Ovary (tissue), 3 donors: ENCODE results near the gene HS6ST3.

Experiments used
- CTCF ChIP-seq, 3 donors: fragments of 450-650 bp in 2 of 3; fragments of 200-600 bp in 1 of 3; IDR thresholded peaks; one replicate each; pipeline versions ENCODE4 v1.5.1 to v1.8.0; 2016 to 2022; ENCODE audit warnings: antibody characterized with exemption in 3 of 3, mild to moderate bottlenecking in 1 of 3
- EP300 ChIP-seq: sonication (generic); formaldehyde crosslinking; IDR thresholded peaks from one replicate; pipeline ENCODE4 v1.6.1; 2017; ENCODE audit warnings: antibody characterized with exemption
- POLR2A ChIP-seq: fragments of 450-650 bp; IDR thresholded peaks from one replicate; pipeline ENCODE4 v1.6.1; 2017; ENCODE audit warnings: antibody characterized with exemption, mild to moderate bottlenecking, moderate library complexity
- donor health status: DM: no; HTN: no; CAD: no.

- TF ChIP-seq CTCF (IDR thresholded peaks at IDR 0.05) (no peak), POLR2A (no peak), EP300 (no peak)
Measured at GRCh38 chr13:96751089-96751488, 661.2 kb downstream of the HS6ST3 start.
